Fibroblast of villous mesenchyme (primary cell): ENCODE measurements around the gene PROCA1. TPM values are rescaled to one million over a fixed set of nuclear protein-coding genes. Genes with fewer than 3 reads are reported as not detected.
"Not testable (repeated sequence)": the region's sequence is repeated elsewhere in the genome, so short reads cannot be mapped to it uniquely, and the experiment has no call there.

Experiments
- DNase-seq: peaks from one replicate; pipeline ENCODE4 v3.0.0-alpha.2; 2010; ENCODE audit warnings: low read depth
- H3K4me3 ChIP-seq: 2 replicates; pipeline ENCODE4 v1.5.1; 2011; ENCODE audit warnings: low read depth, mild to moderate bottlenecking, low read length
- CTCF ChIP-seq: IDR thresholded peaks from 2 replicates; pipeline ENCODE4 v1.5.1; 2012; ENCODE audit warnings: low read depth, mild to moderate bottlenecking, low read length; ENCODE audit not compliant: insufficient read depth
- total RNA-seq: library from RNA; depleted of rRNA; stranded (reverse); fragments of >200 nt; gene quantifications from 2 replicates; pipeline ENCODE4 v1.2.3, GENCODE V29; 2012

The PROCA1 gene
- total RNA-seq, 1 donor: under 0.01 TPM

DNA sequence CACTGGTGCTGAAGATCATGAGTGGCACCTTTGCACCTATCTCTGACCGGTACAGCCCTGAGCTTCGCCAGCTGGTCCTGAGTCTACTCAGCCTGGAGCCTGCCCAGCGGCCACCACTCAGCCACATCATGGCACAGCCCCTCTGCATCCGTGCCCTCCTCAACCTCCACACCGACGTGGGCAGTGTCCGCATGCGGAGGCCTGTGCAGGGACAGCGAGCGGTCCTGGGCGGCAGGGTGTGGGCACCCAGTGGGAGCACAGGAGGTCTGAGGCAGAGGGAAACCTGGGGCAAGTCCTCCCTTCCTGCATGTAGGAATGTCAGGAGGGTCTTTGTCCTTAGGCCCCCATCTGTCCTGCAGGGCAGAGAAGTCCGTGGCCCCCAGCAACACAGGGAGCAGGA, 25.6 kb upstream of the PROCA1 start:
- TF ChIP-seq CTCF: no peak
- DNase-seq: no peak
- H3K4me3 ChIP-seq: no peak overlapping the region

DNA sequence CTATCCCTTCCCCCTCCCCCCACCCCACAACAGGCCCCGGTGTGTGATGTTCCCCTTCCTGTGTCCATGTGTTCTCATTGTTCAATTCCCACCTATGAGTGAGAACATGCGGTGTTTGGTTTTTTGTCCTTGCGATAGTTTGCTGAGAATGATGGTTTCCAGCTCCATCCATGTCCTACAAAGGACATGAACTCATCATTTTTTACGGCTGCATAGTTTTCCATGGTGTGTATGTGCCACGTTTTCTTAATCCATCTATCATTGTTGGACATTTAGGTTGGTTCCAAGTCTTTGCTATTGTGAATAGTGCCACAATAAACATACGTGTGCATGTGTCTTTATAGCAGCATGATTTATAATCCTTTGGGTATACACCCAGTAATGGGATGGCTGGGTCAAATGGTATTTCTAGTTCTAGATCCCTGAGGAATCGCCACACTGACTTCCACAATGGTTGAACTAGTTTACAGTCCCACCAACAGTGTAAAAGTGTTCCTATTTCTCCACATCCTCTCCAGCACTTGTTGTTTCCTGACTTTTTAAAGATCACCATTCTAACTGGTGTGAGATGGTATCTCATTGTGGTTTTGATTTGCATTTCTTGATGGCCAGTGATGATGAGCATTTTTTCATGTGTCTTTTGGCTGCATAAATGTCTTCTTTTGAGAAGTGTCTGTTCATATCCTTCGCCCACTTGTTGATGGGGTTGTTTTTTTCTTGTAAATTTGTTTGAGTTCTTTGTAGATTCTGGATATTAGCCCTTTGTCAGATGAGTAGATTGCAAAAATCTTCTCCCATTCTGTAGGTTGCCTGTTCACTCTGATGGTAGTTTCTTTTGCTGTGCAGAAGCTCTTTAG, 24.5 kb upstream of the PROCA1 start:
- not testable (repeated sequence) for H3K4me3 ChIP-seq, DNase-seq

GRCh38 chr17:28735242-28735722, 23.6 kb upstream of the PROCA1 start:
- no peak for TF ChIP-seq CTCF
- no peak for DNase-seq
- H3K4me3 ChIP-seq: no peak overlapping the region

- no peak overlapping the region for H3K4me3 ChIP-seq
- no peak for TF ChIP-seq CTCF
Measured at GRCh38 chr17:28734712-28735241, 23.1 kb upstream of the PROCA1 start.

DNA sequence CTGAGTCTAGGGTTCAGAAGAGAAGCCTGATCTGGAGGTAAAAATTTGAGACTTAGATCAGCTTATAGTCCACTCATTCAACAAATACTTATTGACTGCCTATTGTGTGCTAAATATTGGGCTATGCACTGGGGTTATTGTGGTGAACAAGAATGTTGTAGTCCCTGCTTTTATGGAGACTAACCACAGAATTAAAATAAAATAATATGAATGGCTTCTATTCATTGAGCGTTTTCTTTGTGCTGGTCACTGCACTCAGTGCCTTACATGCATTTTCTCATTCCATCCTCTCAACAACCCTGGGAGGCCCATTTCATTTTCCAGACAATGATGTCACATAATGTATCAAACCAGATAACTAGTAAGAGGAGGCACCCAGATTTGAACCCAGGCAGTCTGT, 21.7 kb upstream of the PROCA1 start:
- TF ChIP-seq CTCF: no peak
- no peak overlapping the region for H3K4me3 ChIP-seq
- no peak for DNase-seq

More at GRCh38 chr17:28734712-28735241, 23.1 kb upstream of the PROCA1 start:
- DNase-seq: no peak

GRCh38 chr17:28729950-28730330, 18.3 kb upstream of the PROCA1 start:
- H3K4me3 ChIP-seq: no peak overlapping the region
- DNase-seq: no peak
- no peak for TF ChIP-seq CTCF

- H3K4me3 ChIP-seq: peak within 1 kb of the TSS; percentile 95
- peak; percentile 94 for DNase-seq
- TF ChIP-seq CTCF: no peak
Measured at GRCh38 chr17:28728364-28729200, 16.9 kb upstream of the PROCA1 start, which contains the start of gene NEK8. Gene NEK8, plus strand, starts transcription at chr17:28728788. Its CDS starts 26 bp downstream, at chr17:28728814.
